Suprapubic skin (tissue), 4 donors: ENCODE measurements around the gene VASN. TPM values are rescaled to one million over a fixed set of nuclear protein-coding genes. Genes with fewer than 3 reads are reported as not detected.
"Not testable (repeated sequence)": the region's sequence is repeated elsewhere in the genome, so short reads cannot be mapped to it uniquely, and the experiment has no call there.

Experiments used
- DNase-seq, 2 donors: peaks; one replicate each; pipeline ENCODE4 v3.0.0-alpha.2; 2019; ENCODE audit warnings: low spot score in 2 of 2
- H3K27ac ChIP-seq: fragments of 200-600 bp; sonication (generic); one replicate; pipeline ENCODE4 v1.5.1; 2019
- H3K27me3 ChIP-seq: fragments of 200-600 bp; sonication (generic); one replicate; pipeline ENCODE4 v1.5.1; 2019
- H3K36me3 ChIP-seq: fragments of 200-600 bp; sonication (generic); one replicate; pipeline ENCODE4 v1.5.1; 2019
- H3K4me1 ChIP-seq: fragments of 200-600 bp; sonication (generic); one replicate; pipeline ENCODE4 v1.5.1; 2019
- H3K4me3 ChIP-seq: fragments of 200-600 bp; sonication (generic); one replicate; pipeline ENCODE4 v1.5.1; 2019; ENCODE audit warnings: mild to moderate bottlenecking
- H3K9me3 ChIP-seq: fragments of 200-600 bp; sonication (generic); one replicate; pipeline ENCODE4 v1.5.1; 2019
- EP300 ChIP-seq: sonication (generic); formaldehyde crosslinking; IDR thresholded peaks from one replicate; pipeline ENCODE4 v1.6.1; 2017; ENCODE audit warnings: antibody characterized with exemption
- POLR2A ChIP-seq, 2 donors: fragments of 450-650 bp; IDR thresholded peaks; one replicate each; pipeline ENCODE4 v1.6.1; 2017; ENCODE audit warnings: antibody characterized with exemption in 2 of 2, mild to moderate bottlenecking in 2 of 2, moderate library complexity in 2 of 2
- POLR2AphosphoS5 ChIP-seq, 3 donors: sonication (generic); formaldehyde crosslinking; IDR thresholded peaks; one replicate each; pipeline ENCODE4 v1.6.1; 2017; ENCODE audit warnings: antibody characterized with exemption in 3 of 3
- WGBS: methylation state at CpG from one replicate; pipeline ENCODE4 v1.1.5; 2018; 5-methylcytosine and 5-hydroxymethylcytosine counted together
- total RNA-seq, 4 donors: library from RNA; depleted of rRNA; stranded (reverse); fragments of >200 nt; gene quantifications; one replicate each; pipeline ENCODE4 v1.1.0, GENCODE V29; 2016
- TF ChIP-seq, protein P1 (sequence below), 2 donors: fragments of 200-600 bp in 1 of 2; fragments of 450-650 bp in 1 of 2; sonication (generic) in 1 of 2; IDR thresholded peaks; one replicate each; pipeline ENCODE4 v1.5.1; 2016 to 2019; ENCODE audit warnings: antibody characterized with exemption in 2 of 2, mild to moderate bottlenecking in 1 of 2, moderate library complexity in 1 of 2

VASN gene
- total RNA-seq, 4 donors from 2014 or later = 10.8 to 23.3 (median 22.3) TPM

DNA sequence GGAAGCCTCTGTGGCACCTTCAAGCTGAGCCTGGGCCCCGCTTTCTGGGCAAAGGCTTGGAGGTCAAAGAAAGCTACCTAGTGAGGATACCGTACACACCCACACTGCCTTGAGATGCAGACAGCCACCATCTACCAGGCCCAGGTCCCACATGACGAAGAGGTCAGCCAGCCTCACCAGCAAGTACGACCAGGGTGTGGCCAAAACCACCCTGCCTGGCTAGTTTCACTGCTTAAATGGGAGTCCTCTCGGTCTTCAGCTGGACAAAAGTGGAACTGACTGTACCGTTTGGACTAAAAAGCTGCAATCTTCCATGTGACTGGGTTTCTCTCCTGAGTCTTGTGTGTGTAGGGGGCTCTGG, 21.6 kb downstream of the VASN start:
- H3K36me3 ChIP-seq = peaks cover 27% of the 10 kb centered on the region
- peak overlapping the region; percentile 75 for H3K27ac ChIP-seq
- 59% methylated on average over 5 of the region's 6 CpGs for WGBS
- no peaks in the 10 kb centered on the region for H3K27me3 ChIP-seq
- no peaks in the 10 kb centered on the region for H3K9me3 ChIP-seq
- TF ChIP-seq POLR2A (IDR thresholded peaks at IDR 0.05) (no peak), POLR2AphosphoS5 (IDR thresholded peaks at IDR 0.05) (no peak), EP300 (no peak)
- TF ChIP-seq, protein P1, sequence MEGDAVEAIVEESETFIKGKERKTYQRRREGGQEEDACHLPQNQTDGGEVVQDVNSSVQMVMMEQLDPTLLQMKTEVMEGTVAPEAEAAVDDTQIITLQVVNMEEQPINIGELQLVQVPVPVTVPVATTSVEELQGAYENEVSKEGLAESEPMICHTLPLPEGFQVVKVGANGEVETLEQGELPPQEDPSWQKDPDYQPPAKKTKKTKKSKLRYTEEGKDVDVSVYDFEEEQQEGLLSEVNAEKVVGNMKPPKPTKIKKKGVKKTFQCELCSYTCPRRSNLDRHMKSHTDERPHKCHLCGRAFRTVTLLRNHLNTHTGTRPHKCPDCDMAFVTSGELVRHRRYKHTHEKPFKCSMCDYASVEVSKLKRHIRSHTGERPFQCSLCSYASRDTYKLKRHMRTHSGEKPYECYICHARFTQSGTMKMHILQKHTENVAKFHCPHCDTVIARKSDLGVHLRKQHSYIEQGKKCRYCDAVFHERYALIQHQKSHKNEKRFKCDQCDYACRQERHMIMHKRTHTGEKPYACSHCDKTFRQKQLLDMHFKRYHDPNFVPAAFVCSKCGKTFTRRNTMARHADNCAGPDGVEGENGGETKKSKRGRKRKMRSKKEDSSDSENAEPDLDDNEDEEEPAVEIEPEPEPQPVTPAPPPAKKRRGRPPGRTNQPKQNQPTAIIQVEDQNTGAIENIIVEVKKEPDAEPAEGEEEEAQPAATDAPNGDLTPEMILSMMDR (IDR thresholded peaks at IDR 0.05) = no peak
- peaks cover 30% of the 10 kb centered on the region for H3K4me1 ChIP-seq
- peak in 1 of 2 donors; percentile 65 for DNase-seq
- no peak overlapping the region for H3K4me3 ChIP-seq

DNA sequence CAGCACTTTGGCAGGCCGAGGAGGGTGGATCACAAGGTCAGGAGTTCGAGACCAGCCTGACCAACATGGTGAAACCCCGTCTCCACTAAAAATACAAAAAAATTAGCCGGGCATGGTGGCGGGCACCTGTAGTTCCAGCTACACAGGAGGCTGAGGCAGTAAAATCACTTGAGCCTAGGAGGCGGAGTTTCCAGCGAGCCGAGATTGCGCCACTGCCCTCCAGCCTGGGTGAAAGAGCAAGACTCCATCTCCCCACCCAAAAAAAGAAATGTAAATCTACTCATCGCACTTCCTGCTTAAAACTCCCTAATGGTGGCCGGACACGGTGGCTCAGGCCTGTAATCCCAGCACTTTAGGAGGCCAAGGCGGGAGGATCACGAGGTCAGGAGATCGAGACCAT, 22.2 kb downstream of the VASN start:
- H3K4me3 ChIP-seq, H3K9me3 ChIP-seq, H3K27me3 ChIP-seq, DNase-seq: not testable (repeated sequence)
- Histone ChIP-seq H3K36me3 (peaks cover 25% of the 10 kb centered on the region), H3K4me1 (peaks cover 25% of the 10 kb centered on the region), H3K27ac (peak overlapping the region; percentile 75)
- WGBS = 97% methylated on average over 15 of the region's 15 CpGs

DNA sequence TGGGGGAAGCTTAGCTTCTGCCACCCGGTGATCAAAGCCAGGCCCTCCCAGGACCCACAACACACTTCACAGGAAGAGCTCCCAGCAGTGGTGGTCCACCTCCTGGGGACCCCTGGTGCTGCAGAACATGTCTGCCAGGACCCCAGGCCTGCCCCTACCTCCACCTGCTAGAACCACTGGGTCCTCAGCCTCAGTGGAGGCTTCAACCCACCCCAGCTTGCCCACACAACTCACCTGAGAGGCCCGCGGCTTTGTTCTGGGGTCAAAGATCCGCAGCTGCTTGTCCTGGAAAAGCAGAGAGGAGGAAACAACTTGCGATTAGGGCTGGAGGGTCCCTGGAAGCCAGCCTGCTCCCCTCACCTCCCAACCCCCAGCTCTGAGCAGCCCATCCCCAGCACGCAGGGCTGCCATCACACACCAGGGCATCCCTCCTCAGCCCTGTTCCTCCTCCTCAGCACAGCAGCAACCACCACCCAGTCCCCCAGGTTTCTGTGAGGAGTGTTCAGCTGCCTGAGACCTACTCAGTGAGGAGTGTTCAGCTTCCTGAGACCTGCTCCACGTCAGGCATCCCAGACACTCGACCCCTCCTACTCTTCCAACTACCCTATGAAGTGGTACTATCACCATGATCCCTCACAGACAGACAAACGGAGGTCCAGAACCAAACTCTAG, 23.5 kb downstream of the VASN start:
- DNase-seq = no peak
- Histone ChIP-seq H3K27ac (no peak overlapping the region), H3K9me3 (no peaks in the 10 kb centered on the region), H3K4me3 (no peak overlapping the region), H3K36me3 (peaks cover 21% of the 10 kb centered on the region), H3K27me3 (no peaks in the 10 kb centered on the region), H3K4me1 (peaks cover 21% of the 10 kb centered on the region)
- WGBS = 87% methylated on average over 6 of the region's 9 CpGs
- TF ChIP-seq, protein P1 (IDR thresholded peaks at IDR 0.05) = no peak
- TF ChIP-seq POLR2A (IDR thresholded peaks at IDR 0.05) (no peak), POLR2AphosphoS5 (IDR thresholded peaks at IDR 0.05) (no peak), EP300 (no peak)

DNA sequence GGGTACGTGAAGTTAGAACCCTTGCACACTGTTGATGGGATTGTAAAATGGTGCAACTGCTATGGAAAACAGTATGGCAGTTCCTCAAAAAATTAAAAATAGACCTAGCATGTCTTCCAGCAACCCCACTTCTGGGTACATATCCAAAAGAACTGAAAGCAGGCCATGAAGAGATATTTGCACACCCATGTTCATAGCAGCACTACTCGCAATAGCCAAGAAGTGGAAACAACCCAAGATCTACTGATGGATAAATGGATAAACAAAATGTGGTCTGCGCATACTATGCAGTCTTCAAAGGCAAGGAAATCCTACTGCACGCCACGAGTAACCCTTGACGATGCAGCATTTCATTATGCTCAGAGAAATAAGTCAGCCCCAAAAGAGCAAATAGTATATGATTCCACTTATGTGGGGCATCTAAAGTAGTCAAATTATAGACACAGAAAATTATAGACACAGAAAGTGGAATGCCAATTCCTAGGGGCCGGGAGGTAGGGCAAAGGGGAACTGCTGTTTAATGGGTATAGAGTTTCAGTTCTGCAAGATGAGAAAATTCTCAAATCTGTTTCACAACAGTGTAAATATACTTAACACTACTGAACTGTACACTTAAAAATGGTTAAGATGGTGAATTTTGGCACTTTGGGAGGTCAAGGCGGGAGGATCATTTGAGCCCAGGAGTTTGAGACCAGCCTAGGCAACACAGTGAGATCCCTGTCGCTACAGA, 27.5 kb downstream of the VASN start:
- no peaks in the 10 kb centered on the region for H3K9me3 ChIP-seq

DNA sequence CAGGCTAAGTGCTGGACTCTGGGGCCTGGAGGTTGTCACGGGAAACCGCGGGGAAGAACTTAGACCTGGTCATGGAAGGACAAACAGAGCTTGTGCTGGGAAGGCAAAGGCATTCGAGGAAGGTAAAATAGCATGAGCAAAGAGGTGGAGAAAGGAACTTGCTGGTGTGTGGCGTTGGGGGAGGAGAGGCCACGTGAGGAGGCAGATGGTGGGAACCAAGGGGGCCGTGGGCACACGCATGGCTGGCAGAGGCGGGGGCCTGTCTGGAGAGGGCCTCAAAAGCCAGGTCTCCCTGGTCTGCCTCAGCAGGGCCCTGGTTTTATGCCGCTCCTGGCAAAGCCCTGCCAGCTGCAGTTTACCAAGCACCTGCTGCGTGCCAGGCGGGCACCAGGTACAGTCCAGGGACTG, 29.4 kb downstream of the VASN start:
- TF ChIP-seq, protein P1 (IDR thresholded peaks at IDR 0.05) = no peak
- TF ChIP-seq EP300 = no peak
- no peak for TF ChIP-seq POLR2AphosphoS5 (IDR thresholded peaks at IDR 0.05)
- no peak for TF ChIP-seq POLR2A (IDR thresholded peaks at IDR 0.05)

More for the DNA sequence above, 27.5 kb downstream of the VASN start:
- TF ChIP-seq POLR2AphosphoS5 (IDR thresholded peaks at IDR 0.05) (no peak), POLR2A (IDR thresholded peaks at IDR 0.05) (no peak), EP300 (no peak)
- TF ChIP-seq, protein P1 (IDR thresholded peaks at IDR 0.05) = no peak
- Histone ChIP-seq H3K27me3 (no peaks in the 10 kb centered on the region), H3K27ac (no peak overlapping the region), H3K4me3 (no peak overlapping the region), H3K36me3 (peaks cover 39% of the 10 kb centered on the region), H3K4me1 (peaks cover 4% of the 10 kb centered on the region)
- no peak for DNase-seq
- 89% methylated on average over 9 of the region's 9 CpGs for WGBS

More for the DNA sequence above, 29.4 kb downstream of the VASN start:
- H3K4me1 ChIP-seq = peaks cover 4% of the 10 kb centered on the region
- no peak overlapping the region for H3K4me3 ChIP-seq
- no peak for DNase-seq
- H3K36me3 ChIP-seq = peaks cover 45% of the 10 kb centered on the region
- no peaks in the 10 kb centered on the region for H3K27me3 ChIP-seq
- H3K9me3 ChIP-seq = no peaks in the 10 kb centered on the region
- no peak overlapping the region for H3K27ac ChIP-seq
- WGBS = 96% methylated on average over 12 of the region's 12 CpGs
